ENCODE results near the gene OBSL1.

OBSL1 gene

GRCh38 chr2:219571311-219572236 lies at the start of gene OBSL1:
TSS of gene OBSL1 (minus strand) at chr2:219571539. CDS start at chr2:219571232, 307 bp downstream.
- Histone ChIP-seq H3K27me3 (replicated peaks; ENCODE audit: control insufficient read depth, insufficient read depth, low read length) (no peaks in the 10 kb centered on the region; the same call in 1 of the 2 replicates), H3K36me3 (ENCODE audit: control insufficient read depth, insufficient read depth, low read length) (no peaks in the 10 kb centered on the region), H3K4me3 (replicated peaks; ENCODE audit: low read depth, low read length) (no peak within 1 kb of the TSS; the same call in 1 of the 2 replicates)
- TF ChIP-seq CTCF (IDR thresholded peaks at IDR 0.05; ENCODE audit: insufficient read depth, low read length, poor library complexity, severe bottlenecking), result no peak
- no peak for DNase-seq (ENCODE audit: extremely low read depth, insufficient read length)

DNA sequence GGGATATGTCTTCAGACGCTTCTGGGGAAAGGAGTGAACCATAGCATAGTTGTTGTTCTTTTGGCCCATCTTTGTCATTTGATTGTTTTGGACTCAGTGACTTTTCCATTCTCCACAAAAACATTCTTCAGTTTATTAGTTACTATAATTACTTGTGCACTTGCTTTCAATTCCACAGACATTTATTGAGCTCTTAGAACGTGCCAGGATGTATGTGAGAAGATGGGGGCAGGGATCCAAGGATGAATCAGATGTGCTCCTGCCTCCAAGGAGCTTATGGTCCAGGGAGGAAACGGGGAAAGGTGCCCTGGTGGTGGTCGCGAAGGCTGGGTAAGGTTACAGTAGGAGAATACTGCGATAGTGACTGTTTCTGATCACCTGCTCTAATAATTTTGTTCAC lies 49.2 kb upstream of the OBSL1 start:
- no peak for TF ChIP-seq CTCF (IDR thresholded peaks at IDR 0.05; ENCODE audit: insufficient read depth, low read length, poor library complexity, severe bottlenecking)
- no peak for DNase-seq (ENCODE audit: extremely low read depth, insufficient read length)
- peaks cover 4% of the 10 kb centered on the region; the same call in 1 of the 2 replicates for H3K36me3 ChIP-seq (ENCODE audit: control insufficient read depth, insufficient read depth, low read length)
- no peak overlapping the region for H3K4me3 ChIP-seq (replicated peaks; ENCODE audit: low read depth, low read length)
- no peaks in the 10 kb centered on the region; the same call in 1 of the 2 replicates for H3K27me3 ChIP-seq (replicated peaks; ENCODE audit: control insufficient read depth, insufficient read depth, low read length)

DNA sequence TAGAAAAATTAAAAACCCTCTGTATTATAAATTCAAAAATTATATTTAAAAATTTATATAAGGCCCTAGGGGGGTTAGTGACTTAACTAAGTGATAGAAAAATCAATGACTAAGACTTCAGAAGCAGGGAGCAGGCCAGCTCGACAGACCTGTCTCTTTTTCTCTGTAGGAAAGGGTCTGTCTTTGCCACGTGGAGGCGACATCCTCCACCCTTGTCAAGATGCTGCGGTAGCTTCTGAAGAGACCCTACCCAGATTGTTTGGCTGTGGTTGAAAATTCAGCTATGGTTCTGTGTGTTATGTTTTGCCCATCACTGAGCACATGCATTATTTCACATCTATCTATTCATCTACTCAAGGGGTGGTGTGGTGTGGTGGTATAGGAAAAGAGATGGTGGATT lies 47.9 kb upstream of the OBSL1 start:
- no peak for TF ChIP-seq CTCF (IDR thresholded peaks at IDR 0.05; ENCODE audit: insufficient read depth, low read length, poor library complexity, severe bottlenecking)
- Histone ChIP-seq H3K4me3 (replicated peaks; ENCODE audit: low read depth, low read length) (no peak overlapping the region), H3K27me3 (replicated peaks; ENCODE audit: control insufficient read depth, insufficient read depth, low read length) (no peaks in the 10 kb centered on the region), H3K36me3 (ENCODE audit: control insufficient read depth, insufficient read depth, low read length) (peaks cover 9% of the 10 kb centered on the region)
- DNase-seq (ENCODE audit: extremely low read depth, insufficient read length), result no peak

GRCh38 chr2:219618733-219619122 lies 47.4 kb upstream of the OBSL1 start:
- Histone ChIP-seq H3K4me3 (replicated peaks; ENCODE audit: low read depth, low read length) (no peak overlapping the region), H3K36me3 (ENCODE audit: control insufficient read depth, insufficient read depth, low read length) (peaks cover 14% of the 10 kb centered on the region), H3K27me3 (replicated peaks; ENCODE audit: control insufficient read depth, insufficient read depth, low read length) (no peaks in the 10 kb centered on the region)
- no peak for TF ChIP-seq CTCF (IDR thresholded peaks at IDR 0.05; ENCODE audit: insufficient read depth, low read length, poor library complexity, severe bottlenecking)
- DNase-seq (ENCODE audit: extremely low read depth, insufficient read length), result no peak

DNA sequence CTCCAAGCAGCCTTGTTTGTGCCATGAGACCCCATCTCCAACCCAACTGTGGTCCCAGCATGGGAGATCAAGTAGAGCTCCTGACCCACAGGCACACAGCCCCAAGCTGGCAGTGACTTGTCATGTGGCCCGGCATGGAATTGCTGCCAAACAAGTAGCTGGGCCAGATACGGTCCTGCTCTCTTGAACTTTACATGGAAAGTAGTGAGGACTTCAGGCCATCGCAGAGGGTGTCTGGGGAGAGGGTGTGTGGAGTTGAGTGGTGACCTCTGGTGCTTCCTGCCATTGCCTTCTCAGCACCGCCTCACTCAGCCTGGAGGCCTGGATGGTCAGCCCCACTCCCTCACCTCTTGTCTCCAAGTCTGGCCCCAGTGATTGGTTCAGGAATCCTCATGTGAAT lies 45.2 kb upstream of the OBSL1 start:
- no peaks in the 10 kb centered on the region for H3K27me3 ChIP-seq (replicated peaks; ENCODE audit: control insufficient read depth, insufficient read depth, low read length)
- H3K4me3 ChIP-seq (replicated peaks; ENCODE audit: low read depth, low read length), result no peak overlapping the region
- no peak for DNase-seq (ENCODE audit: extremely low read depth, insufficient read length)
- TF ChIP-seq CTCF (IDR thresholded peaks at IDR 0.05; ENCODE audit: insufficient read depth, low read length, poor library complexity, severe bottlenecking), result no peak
- H3K36me3 ChIP-seq (ENCODE audit: control insufficient read depth, insufficient read depth, low read length), result peaks cover 17% of the 10 kb centered on the region

Measured in GM06990 (cell line).